HG02678 (cell line): ENCODE results near the gene ANO2.

Source experiments
- ATAC-seq: cut with Tn5 transposase; IDR thresholded peaks from one replicate; pipeline ENCODE4 v1.9.1; 2021; ENCODE audit warnings: mild to moderate bottlenecking, moderate library complexity; ENCODE audit not compliant: unreplicated experiment

Gene ANO2

DNA sequence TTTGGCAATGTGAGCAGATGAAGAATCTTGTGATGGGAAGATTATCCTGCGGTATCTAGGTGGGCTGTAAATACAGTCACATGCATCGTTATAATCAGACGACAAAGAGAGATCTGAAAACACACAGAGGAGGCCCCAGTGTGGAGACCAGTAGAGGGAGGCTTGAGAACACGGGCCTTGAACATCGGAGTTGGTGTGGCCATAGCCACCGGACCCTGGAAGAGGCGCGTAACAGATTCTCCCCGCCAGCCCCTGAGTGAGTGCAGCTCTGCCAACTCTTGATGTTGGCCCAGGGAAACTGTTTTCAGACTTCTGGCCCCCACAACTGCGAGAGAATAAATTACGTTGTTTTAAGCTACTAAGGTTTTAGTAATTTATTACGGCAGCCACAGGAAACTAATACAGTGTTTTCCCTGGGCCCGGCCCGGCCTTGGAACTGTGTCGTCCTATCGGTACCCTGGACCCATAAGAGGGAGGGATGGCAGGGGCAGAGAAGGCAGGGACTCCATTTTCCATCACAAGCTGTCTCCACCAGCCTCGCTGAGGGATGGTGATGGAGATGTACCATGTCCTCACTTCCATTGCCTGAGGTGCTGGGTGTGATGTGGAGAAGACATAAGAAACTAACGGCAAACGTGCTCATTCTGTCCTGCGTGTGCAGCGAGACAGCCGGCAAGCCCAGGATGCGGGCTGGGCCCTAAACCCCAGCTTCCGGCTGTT lies 421.5 kb downstream of the ANO2 start:
- no peak for ATAC-seq

DNA sequence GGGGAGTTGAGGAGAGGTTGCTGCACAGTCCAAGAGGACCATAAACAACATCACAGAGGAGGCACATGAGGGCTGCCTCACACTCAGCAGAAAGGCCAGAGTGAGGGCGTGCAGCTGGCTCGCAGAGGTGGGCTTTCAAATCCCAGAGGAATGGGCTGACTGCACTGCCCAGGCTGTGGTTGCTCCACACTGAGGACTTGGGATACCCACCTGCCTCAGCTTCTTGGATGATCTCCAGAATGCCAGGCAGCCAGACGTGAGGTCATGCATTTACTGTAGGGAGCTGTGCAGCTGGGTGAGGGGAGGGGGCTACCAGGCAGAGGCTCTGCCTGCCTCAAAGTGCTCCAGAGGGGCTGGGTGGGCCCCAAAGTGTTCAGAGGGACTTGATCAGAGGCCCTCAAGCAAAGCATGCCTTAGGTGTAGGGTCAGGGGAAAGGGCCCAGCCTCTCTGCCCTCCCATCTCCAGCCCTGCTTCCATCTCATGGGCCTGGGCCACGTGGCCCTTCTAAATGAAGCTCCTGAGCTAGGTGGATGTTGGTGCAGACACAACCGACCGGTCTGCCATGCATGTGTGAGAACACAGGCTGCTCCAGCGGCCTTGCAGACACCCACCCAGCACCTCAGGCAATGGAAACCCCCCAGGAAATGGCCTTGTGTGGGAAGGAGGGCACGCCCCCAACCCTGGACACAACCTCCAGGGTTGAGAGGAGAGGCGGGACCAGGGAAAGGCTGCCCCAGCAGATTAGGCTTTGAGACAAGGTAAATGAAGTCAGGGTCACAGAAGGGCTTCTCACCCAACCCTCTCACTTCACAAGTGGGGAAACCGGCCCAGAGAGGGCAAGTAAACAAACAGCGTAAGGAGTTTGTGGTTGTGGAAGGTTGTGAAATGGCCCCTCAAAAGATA lies 422.4 kb downstream of the ANO2 start:
- no peak for ATAC-seq

DNA sequence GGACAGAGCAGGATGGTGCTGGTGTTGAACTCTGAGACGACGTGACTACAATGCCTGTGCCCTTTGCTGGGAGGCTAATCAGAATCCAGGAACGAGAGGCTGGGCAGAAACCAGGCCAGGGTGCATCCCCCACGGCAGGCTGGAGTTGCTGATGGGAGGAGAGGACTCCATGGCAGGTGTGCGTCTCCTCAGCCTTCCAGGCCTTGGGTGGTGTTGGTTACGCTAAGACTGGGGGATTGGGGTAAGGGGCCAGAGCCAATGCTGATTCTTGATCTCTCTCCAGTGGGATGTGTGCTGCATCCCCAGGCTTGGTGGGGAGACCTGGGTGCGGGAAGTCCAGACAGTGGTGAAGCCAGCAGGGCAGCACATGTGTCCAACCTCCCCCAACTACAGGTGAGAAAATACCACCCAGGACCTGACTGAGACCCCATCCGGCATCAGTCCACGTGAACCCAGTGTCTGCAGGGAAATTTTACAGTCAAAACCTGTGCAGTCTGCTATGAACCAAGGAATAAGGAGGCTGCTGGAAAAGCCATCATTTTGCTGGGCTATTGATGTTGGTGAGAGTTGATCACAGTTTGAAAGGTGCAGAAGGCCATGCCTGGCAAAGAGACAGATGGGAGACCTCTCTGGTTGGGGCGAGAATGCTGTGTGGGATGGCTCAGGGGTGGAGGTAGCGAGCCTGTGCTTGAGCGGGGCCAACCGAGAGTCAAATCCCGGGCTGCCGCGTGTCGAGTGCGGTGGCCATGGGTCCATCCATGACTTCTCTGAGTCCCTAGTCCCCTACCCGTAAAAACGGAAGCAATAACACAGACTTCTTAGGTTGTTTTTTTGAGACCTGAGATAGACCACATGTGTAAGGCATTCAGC lies 423.4 kb downstream of the ANO2 start:
- ATAC-seq, result no peak

DNA sequence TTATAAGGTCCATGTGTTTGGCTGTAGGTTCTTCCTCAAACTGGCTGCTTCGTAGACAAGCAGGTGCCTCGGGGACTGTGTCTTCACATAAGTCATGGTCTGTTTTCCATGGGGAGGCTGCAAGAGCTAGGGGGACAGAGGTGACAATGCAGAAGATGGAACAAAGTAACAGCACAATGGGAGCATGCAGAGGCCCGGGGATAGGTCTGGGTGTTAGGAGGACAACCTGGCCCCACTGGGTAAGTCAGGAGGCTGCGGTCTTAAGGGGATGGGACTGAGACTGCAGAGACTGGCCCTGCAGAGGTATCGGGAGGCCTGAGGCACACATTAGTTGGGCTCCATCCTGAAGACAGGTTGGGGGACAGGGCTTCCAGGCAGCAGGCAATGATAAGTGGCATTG lies 424.2 kb downstream of the ANO2 start:
- ATAC-seq, result no peak

DNA sequence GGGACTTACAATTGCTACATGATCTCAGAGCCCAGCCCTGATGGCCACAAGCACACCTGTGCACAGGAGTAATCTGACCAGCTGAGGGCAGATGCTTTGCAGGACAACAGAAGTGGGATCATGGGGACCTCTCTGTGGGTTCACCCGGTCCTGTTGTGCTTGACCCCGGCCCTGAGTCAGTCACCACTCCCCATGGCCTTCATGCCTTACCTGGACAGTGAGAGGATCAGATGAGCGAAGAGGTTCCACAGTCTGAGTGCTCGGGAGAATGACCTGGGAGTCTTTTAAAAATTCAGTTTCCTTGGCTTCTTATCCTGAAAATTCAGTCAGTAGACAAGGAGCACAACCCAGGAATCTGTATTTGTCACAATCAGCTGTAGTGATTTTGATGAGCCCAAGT lies 425.0 kb downstream of the ANO2 start:
- no peak for ATAC-seq

DNA sequence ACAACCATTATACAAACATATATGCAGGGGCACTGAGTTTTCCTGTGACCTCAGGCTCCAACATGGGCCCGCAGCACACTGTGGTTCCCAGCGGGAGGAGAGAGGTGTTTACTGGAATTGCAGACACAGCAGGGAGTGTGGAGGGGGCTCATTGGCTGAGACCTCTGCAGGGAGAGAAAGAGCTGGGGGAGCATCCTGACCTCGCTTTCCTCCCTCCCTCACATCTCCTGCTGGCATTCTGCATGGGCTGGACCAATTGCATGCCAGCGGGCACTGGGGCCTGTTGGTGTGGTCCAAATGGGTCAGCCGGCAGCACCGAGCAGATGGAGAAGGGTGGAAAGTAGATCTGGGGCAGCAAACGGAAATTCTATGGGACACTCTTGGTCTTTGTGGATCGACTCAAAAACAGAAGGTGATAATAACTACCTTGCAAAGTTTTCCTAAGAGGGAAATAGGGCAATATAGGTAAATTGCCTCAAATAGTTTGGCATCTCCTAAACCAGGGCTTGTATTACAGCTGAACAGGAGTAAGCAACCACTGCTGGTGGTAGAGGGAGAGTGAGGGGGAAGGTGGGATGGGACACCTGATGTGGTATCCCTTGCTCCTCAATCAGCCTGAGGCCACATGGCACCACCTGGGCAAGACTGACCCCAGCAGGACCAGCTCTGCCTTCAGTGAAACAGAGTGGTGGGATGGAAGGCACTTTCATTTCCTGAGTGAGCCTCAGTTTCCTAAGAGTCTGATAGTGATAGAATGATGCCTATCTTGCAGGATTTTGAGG lies 426.3 kb downstream of the ANO2 start:
- no peak for ATAC-seq

DNA sequence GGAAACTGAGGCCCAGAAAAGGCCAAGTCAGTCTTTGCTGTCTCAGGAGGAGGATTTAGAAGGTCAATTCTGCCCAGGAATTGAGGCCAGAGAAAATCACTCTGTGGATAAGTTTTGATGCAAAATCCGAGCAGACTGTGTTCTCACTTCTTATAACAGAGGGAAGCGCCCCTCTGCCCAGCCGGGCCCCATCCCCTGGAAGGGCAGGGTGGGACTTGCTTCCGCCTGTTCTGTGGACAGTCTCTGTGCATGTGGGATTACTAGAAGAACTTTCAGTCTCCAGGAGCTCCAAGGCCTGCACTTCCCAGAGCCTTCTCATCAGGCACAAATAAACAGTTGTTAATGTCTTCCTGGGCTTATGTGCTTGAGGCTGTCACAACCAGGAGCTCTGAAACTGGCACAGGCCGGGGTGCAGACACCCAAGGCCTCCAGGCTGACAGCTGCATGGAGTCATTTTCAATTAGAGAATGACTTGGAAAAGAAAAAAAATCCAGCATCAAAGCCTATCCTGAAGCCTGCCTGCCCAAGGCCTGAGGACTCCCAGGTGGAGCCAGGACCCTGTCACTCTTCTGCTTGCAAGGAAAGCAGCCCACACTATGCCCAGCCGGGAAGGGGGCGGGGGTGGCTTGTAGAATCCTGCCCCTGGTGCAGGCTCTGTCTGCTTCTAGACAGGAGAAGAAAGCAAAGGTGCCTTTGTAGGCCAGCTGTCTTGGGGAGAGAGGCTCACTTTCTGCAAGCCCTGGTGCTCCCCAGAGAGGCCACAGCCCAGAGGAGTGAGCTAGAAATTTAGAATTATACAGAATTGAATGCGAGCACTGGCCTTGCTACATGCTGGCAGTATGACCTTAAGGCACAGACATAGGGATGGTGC lies 428.5 kb downstream of the ANO2 start:
- no peak for ATAC-seq

DNA sequence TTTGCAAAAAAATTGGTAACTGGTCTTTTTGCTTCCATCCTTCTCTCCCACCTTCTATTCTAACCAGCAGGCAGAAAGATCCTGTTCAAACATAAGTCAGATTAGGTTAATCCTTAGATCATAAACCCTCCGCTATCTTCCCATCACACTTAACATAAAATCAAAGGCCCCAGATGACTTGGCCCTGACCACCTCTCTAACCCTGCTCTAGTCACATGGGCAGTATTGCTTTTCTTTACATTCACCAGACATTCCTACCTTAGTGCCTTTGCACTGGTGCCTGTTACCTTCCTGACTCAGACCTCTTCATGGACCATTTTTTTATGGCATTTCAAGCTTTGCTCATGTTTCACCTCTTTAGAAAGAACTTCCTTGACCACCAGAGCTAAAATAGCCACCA lies 429.6 kb downstream of the ANO2 start:
- ATAC-seq, result no peak

DNA sequence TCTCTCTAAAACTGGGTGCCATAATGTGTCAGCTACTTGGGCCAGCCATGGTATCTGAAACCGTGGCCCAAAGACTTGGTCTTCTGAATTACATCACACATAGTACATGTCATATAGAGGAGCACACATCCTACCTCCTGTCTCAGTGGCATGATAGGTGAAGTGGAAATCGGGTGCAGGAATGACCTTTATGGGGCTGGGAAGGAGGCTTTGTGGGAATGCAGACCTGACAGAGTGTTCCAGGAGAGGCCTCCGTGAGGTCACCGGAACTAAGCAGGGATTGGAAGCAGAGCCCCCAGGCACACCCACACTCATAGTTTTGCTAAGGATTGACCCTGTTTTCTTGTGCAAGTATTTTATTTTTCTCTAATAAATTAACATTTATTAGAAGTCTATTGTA lies 430.5 kb downstream of the ANO2 start:
- ATAC-seq, result no peak

DNA sequence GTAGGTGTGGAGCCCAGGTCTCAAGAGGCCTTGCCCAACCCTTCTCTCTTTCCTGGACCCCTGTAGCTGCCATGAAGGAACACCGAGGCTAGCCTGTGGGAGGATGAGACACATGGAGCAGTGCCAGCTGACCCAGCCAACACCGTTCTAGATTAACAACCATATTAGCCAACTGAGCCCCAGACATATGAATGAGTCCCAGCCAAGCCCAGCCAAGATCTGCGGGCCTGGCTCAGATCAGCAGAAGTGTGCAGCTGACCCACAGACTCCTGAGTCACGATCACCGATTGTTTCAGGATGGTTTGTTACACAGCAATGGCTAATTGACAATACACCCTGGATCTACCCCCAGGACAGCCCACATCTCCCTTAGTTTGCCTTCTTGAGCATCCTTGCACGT lies 431.0 kb downstream of the ANO2 start:
- no peak for ATAC-seq

DNA sequence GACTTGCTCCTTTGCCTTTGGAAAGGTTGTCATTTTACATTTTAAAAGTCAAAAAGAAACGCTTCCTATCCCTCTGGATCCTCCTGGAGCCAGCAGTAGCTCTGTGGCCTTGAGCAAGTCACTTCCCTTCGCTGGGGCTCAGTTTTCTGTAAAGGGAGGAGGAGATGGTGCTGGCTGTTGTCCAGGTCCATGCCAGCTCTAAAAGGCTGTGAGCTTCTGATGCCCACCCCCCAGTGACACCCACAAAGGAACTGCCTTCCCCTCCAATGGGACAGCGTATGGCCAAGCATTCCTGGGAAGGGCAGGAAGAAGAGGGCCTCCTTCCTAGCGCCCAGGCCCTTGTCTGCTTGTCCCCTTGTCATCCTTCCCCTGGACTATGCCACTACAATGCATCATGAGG lies 431.7 kb downstream of the ANO2 start:
- no peak for ATAC-seq
